Measurements from ENCODE around the gene WDR26.
"Not testable (repeated sequence)": the region's sequence is repeated elsewhere in the genome, so short reads cannot be mapped to it uniquely, and the experiment has no call there.

The WDR26 gene

GRCh38 chr1:224434691-224435317, at the start of gene WDR26:
Gene WDR26 (minus strand): TSS chr1:224434797.
- DNase-seq (ENCODE audit: low spot score): peak; percentile 99

- DNase-seq (ENCODE audit: low spot score): not testable (repeated sequence)
These were observed 48.6 kb upstream of the WDR26 start for GRCh38 chr1:224483206-224483605.

GRCh38 chr1:224482619-224483018, 48.0 kb upstream of the WDR26 start:
- DNase-seq (ENCODE audit: low spot score): no peak

DNA sequence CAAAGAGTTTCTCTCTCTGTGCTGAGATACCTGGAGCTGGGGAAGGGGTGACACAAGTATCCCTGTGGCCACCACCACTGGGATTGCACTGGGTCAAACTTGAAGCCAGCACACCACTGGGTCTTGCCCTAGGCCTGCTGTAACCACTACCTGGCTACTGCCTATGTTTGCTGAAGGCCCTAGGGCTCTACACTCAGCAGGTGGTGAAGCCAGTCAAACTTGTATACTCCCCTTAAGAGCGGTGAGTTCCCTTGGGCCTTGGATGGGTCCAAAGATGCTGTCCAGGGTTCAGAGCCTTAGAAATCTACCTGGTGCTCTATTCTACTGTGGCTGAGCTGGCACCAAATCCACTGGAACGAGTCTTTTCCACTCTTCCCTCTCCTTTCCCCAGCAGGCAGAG, 47.0 kb upstream of the WDR26 start:
- no peak for DNase-seq (ENCODE audit: low spot score)

GRCh38 chr1:224480888-224481459, 46.4 kb upstream of the WDR26 start:
- not testable (repeated sequence) for DNase-seq (ENCODE audit: low spot score)

GRCh38 chr1:224480200-224480599, 45.6 kb upstream of the WDR26 start:
- not testable (repeated sequence) for DNase-seq (ENCODE audit: low spot score)

GRCh38 chr1:224472806-224473205, 38.2 kb upstream of the WDR26 start:
- DNase-seq (ENCODE audit: low spot score): no peak

DNA sequence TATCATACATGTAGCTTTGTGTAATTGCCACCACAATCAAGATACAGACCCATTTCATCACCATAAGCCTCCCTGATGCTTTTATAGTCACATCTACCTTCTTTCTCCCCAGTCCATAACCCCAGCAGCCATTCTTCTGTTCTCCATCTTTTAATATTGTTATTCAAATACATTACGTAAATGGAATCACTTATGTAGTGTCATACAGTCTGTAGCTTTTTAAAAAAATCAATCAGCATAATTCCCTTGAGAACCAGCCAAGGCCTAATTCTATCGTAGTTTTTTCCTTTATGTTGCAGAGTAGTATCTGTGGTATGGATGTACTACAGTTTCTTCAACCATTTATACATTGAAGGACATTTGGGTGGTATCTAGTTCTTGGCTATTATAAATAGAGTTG, 31.6 kb upstream of the WDR26 start:
- no peak for DNase-seq (ENCODE audit: low spot score)

- DNase-seq (ENCODE audit: low spot score): no peak
These were observed 25.4 kb upstream of the WDR26 start for GRCh38 chr1:224459966-224460365.

- DNase-seq (ENCODE audit: low spot score): no peak
These were observed 24.4 kb upstream of the WDR26 start for GRCh38 chr1:224458996-224459395.

DNA sequence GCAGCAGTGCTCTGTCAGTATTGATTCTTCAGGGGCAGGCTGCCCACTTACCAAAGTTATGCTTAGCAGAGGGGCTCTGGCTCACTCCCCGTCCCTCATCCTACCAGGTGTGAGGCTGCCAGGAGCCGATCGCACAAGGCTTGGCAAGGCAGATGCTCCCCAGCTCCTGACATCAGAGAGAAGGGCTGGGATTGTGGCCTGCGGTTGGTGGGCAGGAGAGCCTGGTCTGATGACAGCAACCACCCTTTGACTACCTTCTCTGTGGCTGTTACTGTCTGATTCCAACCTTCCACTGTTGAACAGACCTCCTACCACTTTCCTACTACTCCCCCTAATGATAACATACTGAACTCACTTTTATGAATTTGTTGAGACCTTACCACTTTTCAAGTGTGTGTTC, 23.7 kb upstream of the WDR26 start:
- no peak for DNase-seq (ENCODE audit: low spot score)

DNA sequence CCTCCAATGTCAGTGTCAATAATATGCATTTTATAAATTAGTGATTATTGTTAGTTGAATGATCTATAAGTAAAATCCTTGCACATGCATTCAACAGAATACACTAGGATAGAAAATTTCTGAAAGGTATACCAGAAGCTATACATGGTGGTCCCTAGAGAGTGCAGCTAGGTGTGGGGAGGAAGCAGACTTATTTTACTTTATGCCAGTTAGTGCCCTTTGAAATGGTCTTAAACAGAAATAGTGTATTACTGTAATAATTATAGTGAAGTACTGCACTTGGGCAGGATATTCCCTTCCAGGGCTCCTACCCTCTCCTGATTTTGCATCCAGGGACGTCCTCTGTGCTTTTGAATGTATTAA, 23.2 kb upstream of the WDR26 start:
- no peak for DNase-seq (ENCODE audit: low spot score)

GRCh38 chr1:224456637-224456953, 22.0 kb upstream of the WDR26 start:
- DNase-seq (ENCODE audit: low spot score): no peak

DNA sequence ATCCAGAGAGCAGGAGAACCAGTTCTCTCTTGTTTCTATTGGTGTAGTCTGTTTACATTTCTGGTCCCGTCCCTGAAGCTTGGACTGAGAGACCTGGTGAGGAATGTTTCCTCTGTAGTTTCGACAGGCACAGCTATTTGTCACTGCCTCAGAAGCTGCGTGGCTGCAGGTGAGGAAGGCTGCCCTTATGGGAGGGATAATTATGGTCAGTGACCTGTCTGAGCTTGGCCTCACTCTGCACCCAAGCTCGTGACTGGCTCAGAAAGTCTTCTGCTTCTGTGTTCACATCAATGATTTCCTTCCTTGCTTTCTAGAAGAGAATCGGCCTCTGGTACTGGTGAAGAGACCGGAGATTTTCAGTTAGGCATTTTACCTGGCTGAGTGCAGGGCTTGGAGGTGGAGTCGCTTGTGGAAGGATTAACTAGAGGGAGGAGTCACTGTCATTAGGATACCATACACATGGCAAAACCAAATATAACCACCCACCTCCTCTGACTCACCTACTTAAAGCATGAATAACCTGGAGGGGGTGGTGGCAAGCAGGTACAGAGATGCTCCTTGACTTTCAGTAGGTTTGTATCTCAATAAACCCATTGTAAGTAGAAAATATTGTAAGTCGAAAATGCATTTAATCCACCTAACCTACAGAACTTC, 19.9 kb upstream of the WDR26 start:
- DNase-seq (ENCODE audit: low spot score): no peak

DNA sequence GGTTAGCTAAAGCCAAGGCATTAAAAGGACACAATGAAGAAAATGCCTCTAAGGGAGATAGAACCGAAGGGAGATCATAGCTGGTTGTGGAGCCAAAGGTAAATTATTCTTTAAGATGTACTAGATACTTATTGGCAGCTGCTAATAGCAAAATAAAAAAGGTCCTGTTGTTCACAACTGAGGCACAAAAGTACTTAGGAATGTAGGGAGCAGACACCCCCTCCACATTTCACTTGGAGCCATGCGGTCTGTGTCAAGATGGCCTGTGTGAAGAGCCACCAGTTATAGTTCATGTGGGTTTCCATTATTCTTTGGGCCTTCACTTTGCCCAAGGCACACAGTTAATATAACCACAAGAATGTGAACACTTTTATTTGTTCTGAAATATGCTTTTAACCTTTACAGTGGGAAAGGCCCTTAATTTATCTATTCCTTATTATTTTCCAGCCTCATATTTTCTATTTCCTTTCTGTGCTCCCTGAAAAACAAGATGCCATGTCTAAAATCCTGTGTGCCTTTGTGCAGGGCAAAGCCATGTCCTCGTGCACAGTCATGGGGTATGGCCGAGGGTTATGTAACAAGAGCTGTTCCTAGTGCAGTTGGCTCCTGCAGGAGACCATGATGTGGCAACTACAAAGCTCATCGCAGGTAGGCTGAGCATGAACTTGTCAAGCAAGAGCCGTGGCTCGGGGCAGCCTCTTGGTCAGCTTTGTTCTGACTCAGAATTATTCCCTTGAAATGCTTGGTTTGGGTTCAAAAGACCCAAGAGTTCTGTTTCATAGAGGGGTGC, 16.2 kb upstream of the WDR26 start:
- DNase-seq (ENCODE audit: low spot score): no peak

DNA sequence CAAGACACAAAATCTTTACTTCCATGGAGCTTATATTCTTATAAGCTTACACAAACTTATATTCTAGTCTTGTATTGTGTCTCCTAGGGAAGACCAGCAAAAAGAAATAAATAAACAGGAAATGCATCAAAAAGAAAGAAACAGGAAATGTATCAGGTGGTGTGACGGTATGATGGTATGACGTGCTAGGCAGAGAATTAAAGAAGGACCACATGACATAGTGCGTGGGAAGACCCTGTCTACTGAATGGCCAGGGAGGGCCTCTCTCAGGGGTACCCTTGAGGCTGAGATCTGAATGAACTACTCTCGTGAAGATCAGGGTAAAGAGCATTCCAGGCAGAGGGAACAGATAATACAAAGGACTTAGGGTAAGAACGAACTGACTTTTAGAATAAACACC, 15.6 kb upstream of the WDR26 start:
- no peak for DNase-seq (ENCODE audit: low spot score)

- no peak for DNase-seq (ENCODE audit: low spot score)
These were observed 13.9 kb upstream of the WDR26 start for GRCh38 chr1:224448453-224449017.

DNA sequence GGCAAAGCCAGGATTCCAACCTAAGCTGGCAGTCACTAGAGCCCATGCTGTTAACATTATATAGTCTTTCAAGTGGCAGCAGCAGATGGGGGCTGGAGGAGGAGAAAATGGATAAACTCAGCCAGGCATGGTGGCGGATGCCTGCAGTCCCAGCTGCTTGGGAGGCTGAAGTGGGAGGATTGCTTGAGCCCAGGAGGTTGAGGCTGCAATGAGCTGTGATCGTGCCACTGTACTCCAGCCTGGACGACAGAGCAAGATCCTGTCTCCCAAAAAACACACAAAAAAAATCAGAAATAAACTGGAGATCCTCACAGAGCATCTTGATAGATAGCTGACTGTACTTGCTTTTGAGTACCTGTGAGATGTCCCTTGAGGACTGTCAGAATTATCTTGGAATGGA, 13.4 kb upstream of the WDR26 start:
- no peak for DNase-seq (ENCODE audit: low spot score)

DNA sequence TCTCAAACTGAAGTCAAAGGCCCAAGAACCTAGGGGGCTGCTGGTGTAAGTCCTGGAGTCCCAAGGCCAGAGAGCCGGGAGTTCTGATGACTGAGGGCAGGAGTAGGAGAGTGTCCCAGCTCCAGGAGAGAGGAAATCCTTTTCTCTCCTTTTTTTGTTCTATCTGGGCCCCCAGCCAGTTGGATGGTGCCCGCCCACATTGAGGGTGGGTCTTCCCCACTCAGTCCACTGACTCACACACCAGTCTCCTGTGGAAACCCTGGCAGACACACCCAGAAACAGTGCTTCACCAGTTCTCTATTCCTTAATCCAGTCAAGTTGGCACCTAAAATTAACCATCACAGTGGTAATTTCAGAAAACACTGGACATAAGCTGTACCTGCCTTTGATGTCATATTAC, 12.7 kb upstream of the WDR26 start:
- no peak for DNase-seq (ENCODE audit: low spot score)

DNA sequence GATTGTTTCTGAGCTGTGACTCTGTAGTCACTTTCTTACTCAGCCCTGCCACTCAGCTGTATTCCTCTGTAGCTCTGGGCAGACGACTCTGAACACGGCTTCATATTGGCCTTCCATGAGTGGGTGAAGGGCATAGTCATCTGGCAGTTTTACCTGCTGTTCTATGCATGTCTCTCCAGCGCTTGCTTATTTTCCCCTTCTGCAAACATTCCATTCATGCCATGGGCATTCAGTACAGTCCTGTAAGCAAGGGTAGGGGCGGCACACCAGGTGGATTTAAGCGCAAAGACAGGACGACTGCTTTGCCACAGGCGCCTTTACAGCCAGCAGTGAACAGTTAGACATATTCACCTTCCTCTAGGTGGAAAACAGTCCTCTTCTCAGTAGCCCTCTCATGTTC, 4.4 kb upstream of the WDR26 start:
- no peak for DNase-seq (ENCODE audit: low spot score)

DNA sequence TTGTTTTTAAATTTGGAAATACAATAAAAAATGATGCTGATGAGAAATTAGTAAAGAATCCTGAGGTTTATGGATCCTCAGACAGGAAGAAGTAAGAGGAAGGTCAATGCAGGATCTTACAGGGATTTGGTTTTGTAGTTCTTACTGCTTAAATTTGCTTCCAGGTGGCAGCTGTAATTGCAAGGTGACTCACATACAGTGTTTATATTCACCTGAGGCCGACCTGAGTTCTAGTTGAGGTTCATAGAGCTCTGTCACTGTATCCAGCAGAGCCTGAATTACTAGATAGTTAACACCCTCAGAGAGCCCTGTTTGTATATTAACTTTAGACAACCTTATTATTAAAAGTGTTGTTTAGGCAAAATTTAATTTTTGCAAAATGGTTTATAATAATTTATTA, 1.4 kb upstream of the WDR26 start:
- DNase-seq (ENCODE audit: low spot score): no peak

- peak; percentile 29 for DNase-seq (ENCODE audit: low spot score)
These were observed 744 bp upstream of the WDR26 start for GRCh38 chr1:224435318-224435763.

Measured in HuH-7 (cell line).